GM18511 (cell line): ENCODE measurements around the gene BLTP1.
A peak's percentile ranks its signal among the peaks of the same experiment; 100 is the strongest.
"Not testable (repeated sequence)": the region's sequence is repeated elsewhere in the genome, so short reads cannot be mapped to it uniquely, and the experiment has no call there.

Experiments
- ATAC-seq: cut with Tn5 transposase; IDR thresholded peaks from one replicate; pipeline ENCODE4 v1.9.1; 2021; ENCODE audit warnings: mild to moderate bottlenecking, moderate library complexity; ENCODE audit not compliant: unreplicated experiment

BLTP1 gene, protein sequence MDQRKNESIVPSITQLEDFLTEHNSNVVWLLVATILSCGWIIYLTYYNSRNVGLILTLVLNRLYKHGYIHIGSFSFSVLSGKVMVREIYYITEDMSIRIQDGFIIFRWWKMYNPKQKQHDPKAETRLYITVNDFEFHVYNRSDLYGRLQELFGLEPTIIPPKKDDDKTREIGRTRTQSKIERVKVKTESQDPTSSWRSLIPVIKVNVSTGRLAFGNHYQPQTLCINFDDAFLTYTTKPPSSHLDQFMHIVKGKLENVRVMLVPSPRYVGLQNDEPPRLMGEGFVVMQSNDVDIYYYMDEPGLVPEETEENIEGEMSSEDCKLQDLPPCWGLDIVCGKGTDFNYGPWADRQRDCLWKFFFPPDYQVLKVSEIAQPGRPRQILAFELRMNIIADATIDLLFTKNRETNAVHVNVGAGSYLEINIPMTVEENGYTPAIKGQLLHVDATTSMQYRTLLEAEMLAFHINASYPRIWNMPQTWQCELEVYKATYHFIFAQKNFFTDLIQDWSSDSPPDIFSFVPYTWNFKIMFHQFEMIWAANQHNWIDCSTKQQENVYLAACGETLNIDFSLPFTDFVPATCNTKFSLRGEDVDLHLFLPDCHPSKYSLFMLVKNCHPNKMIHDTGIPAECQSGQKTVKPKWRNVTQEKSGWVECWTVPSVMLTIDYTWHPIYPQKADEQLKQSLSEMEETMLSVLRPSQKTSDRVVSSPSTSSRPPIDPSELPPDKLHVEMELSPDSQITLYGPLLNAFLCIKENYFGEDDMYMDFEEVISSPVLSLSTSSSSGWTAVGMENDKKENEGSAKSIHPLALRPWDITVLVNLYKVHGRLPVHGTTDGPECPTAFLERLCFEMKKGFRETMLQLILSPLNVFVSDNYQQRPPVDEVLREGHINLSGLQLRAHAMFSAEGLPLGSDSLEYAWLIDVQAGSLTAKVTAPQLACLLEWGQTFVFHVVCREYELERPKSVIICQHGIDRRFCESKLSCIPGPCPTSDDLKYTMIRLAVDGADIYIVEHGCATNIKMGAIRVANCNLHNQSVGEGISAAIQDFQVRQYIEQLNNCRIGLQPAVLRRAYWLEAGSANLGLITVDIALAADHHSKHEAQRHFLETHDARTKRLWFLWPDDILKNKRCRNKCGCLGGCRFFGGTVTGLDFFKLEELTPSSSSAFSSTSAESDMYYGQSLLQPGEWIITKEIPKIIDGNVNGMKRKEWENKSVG (N-terminal part only)

DNA sequence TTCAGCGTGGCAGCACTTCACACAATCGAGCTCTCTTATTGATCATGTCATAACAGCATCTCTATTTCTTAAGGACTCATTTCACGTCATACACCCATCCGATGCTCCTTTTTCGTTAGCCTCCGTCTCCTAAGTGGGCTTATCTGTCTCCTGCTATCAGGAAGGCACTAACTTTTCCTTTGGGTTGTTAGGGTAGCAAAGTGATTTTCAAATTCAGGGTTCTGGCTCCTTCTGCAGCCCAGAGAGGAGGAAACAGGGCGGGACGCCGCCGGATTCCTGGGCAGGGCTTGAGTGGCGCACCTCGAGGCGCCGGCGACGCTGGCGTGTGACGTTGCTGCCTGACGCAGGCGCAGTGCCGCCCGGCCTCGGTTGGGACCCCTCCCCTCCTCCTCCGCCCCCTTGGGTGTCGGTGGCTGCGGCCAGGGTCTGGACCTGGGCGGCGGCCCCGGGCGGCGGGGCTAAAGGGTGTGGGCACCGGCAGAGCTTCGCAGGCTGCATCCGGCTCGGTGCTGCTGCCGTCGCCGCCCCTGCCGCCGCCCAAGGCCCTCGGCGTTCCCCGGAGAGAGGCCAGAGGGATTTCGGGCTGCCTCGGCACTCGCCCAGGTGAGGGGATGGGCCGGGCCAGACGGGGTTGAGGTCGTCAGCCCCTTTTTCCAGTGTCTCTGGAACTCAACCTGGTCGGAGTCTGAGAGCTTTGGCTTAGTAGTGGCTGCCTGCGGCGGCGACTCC, at the start of gene BLTP1:
Gene BLTP1 (plus strand): TSS at position 350 of the 729 bp plus-strand sequence. CDS start 18,317 bp downstream, outside the sequence.
- peak; percentile 97 for ATAC-seq

DNA sequence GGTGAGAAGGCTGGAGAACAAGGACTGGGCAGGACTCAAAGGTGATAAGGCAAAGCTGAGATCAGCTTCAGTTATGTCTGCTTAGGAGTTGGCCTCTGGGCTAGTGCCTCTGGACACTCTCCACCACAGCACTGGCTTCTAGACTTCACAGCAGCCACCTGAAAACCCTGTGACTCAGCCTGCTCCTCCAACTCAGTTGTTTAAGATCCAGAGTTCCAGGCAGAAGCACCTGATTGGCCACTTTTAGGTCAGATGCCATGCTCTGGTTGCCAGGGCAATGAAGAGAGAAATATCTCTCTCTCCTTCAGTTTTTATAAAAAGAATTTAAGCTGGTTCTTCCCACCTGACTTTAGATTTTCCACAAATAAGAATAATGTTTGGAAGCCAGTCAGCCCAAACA, 47.9 kb upstream of the BLTP1 start:
- ATAC-seq = no peak

DNA sequence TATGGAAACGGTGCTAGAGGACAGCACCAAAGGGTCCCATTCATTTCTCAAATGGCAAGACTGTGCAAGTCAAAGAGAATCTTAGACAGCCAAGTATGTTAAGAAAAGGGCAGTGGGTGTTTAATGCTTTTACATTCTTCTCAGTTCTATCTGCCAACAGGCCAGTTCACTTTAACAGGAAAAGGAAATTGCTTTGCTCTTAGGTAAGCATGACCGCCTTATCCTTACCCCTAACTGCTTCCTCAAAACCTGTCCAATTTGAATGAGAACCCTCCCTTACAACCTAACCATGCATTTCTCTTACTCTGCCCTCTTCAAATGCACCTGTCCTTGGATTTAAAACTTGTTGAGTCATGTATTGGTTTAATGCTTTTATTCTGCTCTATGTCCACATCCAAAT, 44.5 kb upstream of the BLTP1 start:
- no peak for ATAC-seq

DNA sequence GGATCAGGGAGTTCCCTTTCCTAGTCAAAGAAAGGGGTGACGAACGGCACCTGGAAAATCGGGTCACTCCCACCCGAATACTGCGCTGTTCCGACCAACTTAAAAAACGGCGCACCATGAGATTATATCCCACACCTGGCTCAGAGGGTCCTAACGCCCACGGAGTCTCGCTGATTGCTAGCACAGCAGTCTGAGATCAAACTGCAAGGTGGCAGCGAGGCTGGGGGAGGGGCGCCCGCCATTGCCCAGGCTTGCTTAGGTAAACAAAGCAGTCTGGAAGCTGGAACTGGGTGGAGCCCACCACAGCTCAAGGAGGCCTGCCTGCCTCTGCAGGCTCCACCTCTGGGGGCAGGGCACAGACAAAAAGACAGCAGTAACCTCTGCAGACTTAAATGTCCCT, 41.8 kb upstream of the BLTP1 start:
- ATAC-seq = not testable (repeated sequence)

DNA sequence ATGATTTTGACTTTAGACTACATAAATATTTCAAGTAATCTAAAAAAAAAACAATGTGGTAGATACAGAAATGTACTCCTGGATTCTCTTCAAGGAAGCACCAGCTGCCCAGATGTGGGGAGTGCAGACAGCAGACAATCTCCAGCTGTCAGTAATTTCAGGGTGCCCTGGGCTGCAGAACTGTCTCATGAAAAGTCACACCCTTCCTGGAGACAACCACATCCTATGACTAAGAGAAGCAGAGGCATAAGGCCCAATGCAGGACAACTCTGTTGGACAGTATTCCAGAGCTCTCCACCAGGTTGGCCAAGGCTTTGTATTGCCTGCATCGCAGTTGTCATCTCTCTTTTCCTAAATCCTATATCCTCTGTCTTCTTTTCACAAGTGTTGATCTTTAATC, 34.4 kb upstream of the BLTP1 start:
- no peak for ATAC-seq

DNA sequence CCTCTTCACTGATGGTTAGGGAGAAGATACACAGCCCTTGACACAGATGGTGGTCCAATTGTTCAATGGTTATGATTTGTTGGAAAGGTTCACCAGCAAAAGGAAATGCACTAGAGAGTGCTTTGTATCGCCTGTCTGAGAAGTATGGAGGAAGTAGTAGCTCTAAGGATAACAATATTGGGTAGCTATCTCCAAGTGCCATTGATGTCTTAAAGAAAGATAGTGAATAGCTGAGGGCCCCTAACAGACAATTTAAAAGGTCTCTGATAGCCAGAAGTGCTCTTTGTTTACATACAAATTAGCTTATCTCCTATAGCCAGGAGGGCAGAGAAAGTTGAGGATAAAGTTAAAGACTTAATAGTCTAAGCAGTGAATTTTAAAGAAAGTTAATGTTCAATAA, 33.9 kb upstream of the BLTP1 start:
- no peak for ATAC-seq

DNA sequence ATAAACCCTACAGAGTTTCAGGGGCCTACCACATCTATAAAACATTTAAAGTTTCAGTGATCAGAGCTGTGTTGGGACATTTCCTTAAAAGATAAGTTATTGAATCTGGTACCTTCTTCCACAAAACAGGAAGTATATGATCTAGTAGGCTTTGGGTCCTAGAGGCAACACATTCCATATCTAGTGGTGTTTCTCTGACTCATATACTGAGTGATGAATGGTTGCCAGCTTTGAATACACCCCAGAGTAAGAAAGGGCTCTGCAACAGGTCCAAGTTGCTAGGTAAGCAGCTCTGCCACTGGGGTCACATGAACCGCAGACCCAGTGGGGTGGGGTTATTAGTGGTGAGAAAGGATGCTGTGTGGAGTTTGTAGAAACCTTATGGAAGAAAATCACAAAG, 32.4 kb upstream of the BLTP1 start:
- ATAC-seq = no peak

DNA sequence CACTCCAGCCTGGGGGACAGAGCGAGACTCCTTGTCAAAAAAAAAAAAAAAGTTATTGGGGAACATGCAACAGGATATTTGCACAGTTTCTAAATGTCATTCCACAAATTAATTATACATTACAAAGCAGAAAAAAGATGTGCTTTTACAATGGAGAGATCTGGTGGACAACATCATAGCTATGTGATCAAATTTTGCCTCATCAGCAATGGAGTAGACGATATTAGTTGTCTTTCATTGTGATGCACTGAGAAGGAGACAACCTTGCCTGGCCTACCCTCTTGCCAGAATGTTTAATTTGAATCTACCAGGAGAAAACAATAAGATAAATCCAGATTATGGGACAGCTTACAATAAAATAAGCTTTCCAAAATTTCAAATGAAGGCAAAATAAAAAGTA, 30.5 kb upstream of the BLTP1 start:
- ATAC-seq = no peak

DNA sequence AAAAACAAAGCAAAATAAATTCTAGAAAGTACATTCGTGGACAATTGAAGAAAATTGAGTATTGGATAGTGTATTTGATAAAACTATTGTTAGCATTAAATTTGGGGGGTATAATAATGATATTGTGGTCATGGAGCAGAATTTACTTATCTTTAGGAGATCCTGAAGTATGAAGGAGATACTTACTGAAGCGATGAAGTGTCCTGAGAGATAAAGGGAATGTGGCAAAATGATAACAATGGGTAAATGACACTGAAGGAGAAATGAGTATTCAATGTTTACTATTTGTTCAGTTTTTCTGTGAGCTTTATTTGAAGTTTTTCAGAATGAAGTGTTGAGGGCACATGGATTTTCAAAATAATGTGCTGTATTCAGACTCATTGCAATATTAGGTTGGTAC, 30.0 kb upstream of the BLTP1 start:
- no peak for ATAC-seq

DNA sequence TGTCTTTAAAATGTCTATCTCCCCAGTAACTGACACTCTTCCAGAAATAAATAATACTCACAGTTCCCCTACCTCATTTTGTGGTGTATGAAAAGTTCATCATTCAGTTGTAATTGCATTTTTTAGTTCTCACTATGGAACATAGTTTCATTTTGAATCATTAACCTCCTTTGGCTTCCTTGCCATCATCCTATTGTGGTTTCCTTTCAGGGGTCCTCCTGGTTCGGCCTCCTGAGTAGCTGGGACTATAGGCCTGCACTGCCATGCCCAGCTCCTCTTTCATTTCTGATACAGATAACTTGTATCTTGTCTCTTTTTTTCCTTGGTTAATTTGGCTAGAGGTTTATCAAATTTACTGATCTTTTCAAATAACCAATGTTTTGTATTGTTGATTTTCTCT, 23.1 kb upstream of the BLTP1 start:
- no peak for ATAC-seq

DNA sequence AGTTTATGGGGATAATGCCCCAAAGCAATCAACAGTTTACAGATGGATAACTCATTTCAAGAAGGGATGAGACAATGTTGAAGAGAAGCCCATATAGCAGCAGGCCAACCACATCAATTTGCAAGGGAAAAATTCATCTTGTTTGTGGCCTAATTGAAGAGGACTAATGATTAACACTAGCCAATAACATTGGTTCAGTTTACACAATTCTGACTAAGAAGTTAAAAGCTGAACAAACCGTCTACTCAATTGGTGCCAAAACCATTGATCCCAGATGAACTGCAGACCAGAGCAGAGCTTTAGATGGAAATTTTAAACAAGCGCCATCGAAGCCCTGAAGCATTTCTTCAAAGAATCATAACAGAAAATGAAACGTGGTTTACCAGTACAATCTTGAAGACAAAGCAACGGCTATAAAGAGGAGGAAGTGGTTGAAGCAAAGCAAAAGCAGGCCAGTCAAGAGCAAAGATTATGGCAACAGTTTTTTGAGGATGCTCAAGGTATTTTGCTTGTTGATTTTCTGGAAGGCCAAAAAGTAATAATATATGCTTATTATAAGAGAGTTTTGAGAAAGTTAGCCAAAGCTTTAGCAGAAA, 20.5 kb upstream of the BLTP1 start:
- ATAC-seq = no peak

DNA sequence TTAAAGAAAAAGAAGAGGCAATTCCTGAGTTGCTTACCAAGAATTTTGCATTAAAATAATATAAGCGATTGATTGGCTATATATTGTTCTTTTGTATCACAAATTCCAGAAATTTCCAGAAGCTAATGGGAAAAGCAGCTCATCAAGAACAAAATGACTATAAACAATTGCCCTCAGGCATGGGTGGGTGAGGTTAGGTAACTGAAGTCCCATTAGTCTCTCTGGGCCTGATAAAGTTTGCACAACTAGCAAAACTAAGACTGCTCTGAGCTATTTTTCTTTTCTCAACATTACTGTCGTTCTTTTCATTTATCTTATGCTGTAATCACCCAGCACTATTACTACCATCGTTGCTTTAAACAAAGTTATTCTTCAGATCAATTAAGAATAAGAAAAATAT, 19.2 kb upstream of the BLTP1 start:
- ATAC-seq = no peak

DNA sequence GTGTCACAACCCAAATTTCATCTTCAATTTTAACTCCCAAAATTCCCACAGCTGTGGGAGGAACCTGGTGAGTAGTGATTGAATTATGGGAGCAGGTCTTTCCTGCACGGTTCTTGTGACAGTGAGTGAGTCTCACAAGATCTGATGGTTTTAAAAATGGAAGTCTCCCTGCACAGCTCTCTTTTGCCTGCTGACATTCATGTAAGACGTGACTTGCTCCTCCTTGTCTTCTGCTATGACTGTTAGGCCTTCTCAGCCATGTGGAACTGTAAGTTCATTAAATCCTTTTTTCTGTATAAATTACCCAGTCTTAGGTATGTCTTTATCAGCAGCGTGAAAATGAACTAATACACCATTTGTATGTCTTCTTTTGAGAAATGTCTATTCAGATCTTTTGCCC, 13.0 kb upstream of the BLTP1 start:
- ATAC-seq = no peak

DNA sequence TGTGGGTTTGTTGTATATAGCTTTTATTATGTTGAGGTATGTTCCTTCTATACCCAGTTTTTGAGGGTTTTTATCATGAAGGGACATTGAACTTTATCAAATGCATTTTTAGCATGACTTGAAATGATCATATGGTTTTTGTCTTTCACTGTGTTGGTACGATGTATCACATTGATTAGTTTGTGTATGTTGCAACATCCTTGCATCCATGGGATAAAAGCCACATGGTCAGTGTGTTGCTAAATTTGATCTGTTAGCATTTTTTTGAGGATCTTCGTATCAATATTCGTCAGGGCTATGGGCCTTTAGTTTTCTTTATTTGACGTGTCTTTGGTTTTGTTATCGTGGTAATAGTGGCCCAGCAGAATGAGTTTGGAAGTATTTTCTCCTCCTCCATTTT, 11.3 kb upstream of the BLTP1 start:
- ATAC-seq = no peak

DNA sequence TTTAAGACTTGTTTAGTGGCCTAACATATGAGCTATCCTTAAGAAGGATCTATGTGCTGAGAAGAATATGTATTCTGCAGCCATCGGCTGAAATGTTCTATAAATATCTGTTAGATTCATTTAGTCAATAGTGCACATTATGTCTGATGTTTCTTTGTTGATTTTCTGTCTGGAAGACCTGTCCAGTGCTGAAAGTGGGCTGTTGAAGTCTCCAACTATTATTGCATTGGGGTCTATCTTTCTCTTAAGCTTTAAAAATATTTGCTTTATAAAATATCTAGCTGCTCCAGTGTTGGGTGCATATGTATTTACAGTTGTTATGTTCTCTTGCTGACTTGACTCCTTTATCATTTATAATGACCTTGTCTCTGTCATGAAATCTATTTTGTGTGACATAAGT, 9.4 kb upstream of the BLTP1 start:
- no peak for ATAC-seq

DNA sequence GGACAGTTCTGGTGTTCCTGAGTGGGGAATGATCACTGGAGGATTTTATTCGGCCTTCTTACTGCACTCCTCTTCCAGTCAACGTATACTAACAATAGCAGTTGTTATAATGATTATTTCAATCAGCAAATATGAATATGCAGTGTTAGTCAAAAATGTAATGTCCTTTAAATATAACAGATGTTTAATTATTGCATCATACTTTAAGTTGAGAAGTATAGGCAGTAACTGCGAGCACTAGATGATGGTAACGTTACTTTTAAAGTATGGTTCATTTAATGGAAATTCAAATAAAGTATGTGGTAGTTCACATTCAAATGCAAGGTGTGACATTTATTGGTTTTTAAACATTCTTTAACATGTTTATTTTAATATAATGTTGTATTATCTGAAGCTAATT, 5.5 kb upstream of the BLTP1 start:
- no peak for ATAC-seq

DNA sequence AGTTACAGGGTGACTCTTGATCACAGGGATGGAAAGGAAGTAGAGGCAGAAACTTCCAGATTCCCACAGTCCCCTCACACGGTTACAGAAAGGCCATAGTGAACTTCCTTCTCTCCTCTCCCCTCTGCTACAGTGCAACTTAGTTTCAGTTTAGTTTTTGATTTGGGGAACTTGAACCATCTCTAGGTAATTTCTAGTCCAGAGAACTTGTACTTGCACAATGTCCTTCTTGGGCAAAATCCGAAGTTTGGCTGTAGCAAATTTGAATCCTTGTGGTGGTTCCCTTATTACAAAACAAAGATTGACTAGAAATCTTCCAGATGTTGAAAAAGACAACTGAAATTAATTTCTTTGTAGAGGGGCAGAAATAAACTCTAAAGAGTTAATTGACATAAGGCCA, 1.2 kb upstream of the BLTP1 start:
- no peak for ATAC-seq

DNA sequence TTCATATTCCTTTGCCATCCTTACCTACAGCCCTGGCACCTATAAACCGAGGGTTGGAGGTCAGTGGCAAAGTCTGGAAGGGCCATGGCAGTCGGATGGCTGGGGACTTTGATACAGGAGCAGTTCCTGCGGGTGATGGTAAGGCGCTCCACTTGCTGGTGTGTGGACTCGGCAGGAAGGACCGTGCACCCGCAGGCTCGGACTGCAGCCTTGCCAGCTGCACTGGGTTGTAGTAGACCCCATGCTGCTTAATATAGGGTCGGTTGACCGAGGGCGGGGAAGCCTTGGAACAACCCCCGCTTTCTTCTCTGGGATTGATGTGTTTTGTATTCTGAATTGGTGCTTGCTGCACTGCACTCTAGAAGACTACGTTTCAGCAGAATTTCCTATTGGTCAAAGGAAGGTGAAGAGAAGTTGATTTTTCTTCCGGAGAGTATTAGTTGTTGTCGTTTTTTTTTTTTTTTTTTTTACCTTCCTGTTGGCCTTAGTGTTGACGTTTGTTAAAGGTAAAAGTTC, 638 bp downstream of the BLTP1 start:
- ATAC-seq = peak; percentile 47

DNA sequence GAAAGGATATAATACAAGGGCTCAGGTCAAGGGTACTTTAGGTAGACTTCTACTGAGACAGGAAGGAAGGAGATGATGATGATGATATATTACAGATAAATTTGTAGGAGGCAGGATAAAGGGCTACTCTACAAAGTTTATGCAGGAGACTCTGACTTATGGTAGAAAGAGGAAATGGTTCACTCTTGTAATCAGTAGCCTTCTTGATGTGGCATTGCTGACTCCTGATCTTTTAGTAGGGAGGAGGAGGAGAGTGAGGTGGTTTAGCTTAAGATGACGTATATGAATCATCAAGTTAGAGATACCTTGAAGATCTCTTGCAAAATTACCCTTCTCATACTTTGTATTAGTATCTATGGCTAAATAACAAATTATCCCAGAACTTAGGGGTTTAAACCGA, 4.7 kb downstream of the BLTP1 start:
- ATAC-seq = no peak

DNA sequence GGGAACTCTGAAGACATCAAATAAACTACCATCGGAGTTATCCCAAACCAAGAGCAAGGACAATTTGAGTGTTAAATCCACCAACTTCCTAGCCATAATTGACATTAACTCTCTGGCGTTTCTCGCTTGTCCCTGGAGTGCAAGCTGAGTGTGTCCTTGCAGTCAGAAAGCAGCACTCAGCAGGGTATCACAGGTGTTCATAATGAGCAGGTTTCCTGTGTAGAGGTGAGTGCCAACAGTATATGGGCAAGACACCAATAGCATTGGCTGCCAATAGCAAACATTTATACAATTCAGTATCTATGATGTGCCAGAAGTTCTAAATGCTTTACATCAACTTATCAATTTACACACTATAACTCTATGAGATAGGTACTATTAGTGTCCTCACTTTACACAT, 11.2 kb downstream of the BLTP1 start:
- no peak for ATAC-seq
